Glomerular visceral epithelial cell (primary cell): Measurements from ENCODE around the gene GSTP1.
A peak's percentile ranks its signal among the peaks of the same experiment; 100 is the strongest.
"Not testable (repeated sequence)": the region's sequence is repeated elsewhere in the genome, so short reads cannot be mapped to it uniquely, and the experiment has no call there.

ENCODE experiments used
- DNase-seq: peaks from one replicate; pipeline ENCODE4 v3.0.0-alpha.2; 2016; ENCODE audit errors: extremely low spot score

GSTP1 gene

DNA sequence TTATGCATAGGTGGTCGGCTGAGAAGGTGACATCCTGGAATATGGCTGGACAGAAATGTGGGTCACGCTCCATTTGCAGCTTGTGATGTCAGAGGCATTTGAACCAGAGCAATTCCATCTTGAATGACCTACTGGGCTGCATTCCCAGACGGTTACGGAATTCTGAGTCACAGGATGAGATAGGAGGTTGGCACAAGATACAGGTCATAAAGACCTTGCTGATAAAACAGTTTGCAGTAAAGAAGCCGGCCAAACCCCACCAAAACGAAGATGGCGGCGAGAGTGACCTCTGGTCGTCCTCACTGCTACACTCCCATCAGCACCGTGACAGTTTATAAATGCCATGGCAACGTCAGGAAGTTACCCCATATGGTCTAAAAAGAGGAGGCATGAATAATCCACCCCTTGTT is 19.9 kb upstream of the GSTP1 start:
- DNase-seq = peak; percentile 96

DNA sequence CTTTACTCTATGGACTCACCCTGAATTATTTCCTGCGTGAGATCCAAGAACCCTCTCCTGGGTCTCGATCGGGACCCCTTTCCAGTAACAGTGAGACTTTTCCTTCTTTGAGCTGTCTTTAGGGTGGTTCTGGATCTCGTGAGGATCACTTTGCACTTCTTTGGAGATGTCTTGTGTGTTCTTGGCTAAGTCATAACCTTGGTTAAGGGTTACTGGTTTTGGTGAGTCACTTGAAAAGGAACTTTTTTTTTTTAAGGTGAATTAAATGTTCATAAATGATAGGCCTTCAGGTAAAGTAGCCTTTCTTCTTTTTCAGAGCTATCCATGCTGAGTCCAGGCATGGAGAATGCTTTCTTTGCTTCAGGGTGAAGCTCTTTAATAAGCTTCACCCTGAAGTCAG is 19.4 kb upstream of the GSTP1 start:
- peak; percentile 50 for DNase-seq

DNA sequence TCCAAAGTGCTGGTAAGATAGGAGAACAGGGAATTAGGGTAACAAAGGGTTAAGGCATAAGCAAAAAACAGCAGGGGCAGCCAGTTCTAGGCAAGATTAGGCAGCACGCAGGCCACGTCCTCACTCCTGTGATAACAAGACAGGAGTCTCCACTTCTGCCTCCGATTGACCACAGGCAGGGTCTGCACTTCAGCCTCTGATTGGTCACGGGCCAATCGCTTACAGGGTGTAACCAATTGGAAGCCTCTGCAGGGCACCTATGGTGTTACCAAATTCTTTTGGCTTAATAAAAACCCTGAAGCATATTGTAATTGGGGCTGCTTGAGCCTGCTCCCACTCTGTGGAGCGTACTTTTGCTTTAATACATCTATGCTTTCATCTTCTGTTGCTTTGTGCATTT is 12.2 kb upstream of the GSTP1 start:
- DNase-seq = no peak

DNA sequence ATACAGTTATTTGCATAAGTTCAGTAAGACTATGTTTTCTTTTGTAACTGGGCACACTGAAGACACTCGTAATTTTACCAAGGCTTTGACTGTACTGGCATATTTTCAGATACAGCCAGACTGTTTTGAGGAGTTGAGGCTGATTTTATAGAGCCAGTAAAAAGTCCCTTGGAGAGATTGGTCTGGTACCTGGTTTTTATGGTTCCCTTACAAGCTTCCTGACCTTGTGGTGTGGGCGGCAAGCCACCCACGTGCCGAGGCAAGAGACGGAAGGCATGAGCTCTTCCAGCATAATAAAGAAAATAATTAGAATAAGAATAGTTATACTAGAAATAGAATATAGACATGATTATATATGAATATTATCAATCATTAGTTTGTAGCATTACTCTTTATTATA is 11.3 kb upstream of the GSTP1 start:
- no peak for DNase-seq

DNA sequence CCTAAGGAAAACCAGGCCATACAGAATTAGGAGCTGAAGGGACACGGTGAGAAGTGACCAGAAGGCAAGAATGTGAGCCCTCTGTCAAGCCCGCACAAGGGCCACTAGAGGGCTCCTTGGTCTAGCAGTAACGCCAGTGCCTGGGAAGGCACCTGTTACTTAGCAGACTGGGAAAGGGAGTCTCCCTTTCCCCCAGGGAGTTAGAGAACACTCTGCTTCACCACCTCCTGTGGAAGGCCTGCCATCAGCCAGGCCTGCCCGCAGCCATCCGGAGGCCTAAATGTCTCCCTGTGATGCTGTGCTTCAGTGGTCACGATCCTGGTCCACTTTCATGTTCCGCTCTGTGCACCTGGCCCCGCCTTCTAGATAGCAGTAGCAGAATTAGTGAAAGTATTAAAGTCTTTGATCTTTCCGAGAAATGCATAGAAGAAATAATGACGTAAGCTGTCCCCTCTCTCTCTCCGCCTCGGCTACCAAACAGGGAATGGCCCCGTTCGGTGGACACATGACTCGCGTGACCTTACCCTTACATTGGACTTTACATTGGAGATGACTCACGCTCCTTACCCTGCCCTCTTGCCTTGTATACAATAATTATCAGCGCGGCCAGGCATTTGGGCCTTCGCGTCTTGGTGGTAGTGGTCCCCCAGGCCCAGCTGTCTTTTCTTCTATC is 10.7 kb upstream of the GSTP1 start:
- DNase-seq = peak; percentile 66

DNA sequence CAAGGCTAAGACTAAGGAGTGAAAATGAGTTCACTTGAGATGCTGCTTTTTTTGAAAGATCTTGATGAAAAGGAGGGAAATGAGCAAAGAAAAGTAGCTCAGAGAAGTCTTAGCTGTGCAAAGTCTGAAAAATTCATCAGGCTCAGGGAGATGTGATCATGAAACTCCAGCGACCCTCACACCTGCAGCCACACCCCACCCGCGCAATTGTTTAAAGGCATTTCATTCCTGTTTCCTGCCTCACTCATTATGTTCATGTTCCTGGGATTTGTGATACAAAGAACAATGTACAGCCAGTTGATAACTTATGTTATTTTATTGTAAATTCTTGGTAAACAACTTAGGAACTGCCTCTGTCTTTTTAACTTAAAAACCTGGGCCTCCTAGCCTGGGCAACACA is 8.7 kb upstream of the GSTP1 start:
- DNase-seq = no peak

DNA sequence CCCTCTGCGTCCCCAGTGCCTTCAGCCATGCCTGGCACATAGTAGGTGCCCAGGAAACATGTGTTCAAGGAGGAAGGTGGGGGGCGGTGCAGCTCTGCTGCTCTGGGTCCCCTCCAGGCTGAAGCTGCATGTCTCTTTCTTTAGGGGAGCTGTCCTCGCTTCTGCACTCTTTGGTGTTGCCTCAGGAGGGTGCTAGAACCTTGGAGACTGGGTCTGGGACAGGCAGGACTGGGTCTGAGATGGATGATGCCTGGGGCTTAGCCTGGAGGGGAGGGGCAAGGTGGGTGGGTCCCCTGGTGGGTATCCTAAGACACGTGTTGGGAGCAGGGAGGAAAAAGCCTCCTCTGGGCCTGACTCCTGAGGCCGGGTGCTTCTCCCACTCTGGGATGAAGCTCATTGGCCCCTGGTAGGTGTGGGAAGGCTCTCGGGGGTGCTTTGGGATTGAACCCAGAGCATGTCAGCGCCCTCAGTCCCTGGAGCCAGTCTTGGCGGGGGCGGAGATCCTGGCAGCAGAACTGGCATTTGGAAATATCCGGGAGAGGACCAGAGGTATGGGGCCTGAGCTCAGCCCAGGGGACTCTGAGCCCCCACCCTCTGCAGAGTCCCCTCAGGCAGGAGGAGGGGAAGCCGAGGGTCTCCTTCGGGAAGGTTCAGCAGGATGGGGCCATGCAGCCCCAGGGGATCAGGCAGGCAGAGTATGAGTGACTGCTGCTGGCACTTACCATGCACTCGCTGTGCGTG is 6.7 kb upstream of the GSTP1 start:
- no peak for DNase-seq

DNA sequence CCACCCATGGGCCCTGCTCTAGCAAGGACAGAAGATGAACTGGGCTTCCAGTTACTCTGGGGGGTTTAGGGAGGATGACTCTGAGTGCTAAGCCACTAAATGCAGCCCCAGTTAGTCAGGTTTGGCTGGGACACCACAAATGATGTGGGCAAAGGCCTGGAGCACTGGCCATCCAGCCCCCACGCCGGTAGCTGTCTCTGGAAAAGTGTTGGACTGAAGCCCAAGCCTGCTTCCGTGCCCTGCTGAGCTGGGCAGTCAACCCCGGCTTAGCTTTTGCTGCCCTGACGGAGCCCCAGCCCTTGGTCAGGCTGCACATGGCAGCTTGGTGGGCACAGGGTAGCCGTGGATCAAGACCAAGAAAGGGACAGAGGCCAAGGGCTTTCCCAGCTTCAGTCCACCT is 5.7 kb upstream of the GSTP1 start:
- no peak for DNase-seq

DNA sequence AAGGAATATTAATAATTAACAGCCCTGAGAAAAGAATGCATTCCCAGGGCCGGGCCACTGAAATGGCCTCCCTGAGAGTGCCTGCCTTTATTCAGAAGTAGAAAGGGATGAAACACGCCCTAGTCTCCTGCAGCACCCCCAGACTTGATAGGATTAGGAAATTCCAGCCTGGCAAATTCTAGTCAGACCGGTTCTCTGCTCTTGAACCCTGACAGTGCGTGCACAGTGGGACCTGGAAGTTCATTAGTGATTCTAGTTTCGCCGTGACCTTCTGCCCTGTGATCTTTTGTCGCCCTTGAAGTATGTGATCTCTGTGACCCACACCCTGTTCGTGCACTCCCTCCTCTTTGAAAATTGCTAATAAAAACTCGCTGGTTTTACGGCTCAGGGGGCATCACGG is 2.1 kb upstream of the GSTP1 start:
- DNase-seq = peak; percentile 56

DNA sequence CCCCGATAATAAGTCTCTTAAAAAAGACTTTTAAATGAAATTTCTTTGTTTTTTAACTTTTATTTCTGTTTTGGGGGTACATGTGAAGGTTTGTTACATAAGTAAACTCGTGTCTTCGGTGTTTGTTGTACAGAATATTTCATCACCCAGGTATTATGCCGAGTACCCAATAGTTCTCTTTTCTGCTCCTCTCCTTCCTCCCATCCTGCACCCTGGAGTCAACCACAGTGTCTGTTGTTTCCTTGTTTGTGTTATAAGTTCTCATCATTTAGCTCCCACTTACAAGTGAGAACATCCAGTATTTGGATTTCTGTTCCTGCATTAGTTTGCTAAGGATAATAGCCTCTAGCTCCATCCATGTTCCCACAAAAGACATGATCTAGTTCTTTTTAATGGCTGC is 1.6 kb upstream of the GSTP1 start:
- DNase-seq = no peak

DNA sequence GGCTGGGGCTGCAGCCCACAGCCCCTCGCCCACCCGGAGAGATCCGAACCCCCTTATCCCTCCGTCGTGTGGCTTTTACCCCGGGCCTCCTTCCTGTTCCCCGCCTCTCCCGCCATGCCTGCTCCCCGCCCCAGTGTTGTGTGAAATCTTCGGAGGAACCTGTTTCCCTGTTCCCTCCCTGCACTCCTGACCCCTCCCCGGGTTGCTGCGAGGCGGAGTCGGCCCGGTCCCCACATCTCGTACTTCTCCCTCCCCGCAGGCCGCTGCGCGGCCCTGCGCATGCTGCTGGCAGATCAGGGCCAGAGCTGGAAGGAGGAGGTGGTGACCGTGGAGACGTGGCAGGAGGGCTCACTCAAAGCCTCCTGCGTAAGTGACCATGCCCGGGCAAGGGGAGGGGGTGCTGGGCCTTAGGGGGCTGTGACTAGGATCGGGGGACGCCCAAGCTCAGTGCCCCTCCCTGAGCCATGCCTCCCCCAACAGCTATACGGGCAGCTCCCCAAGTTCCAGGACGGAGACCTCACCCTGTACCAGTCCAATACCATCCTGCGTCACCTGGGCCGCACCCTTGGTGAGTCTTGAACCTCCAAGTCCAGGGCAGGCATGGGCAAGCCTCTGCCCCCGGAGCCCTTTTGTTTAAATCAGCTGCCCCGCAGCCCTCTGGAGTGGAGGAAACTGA is 731 bp downstream of the GSTP1 start:
- peak; percentile 46 for DNase-seq

DNA sequence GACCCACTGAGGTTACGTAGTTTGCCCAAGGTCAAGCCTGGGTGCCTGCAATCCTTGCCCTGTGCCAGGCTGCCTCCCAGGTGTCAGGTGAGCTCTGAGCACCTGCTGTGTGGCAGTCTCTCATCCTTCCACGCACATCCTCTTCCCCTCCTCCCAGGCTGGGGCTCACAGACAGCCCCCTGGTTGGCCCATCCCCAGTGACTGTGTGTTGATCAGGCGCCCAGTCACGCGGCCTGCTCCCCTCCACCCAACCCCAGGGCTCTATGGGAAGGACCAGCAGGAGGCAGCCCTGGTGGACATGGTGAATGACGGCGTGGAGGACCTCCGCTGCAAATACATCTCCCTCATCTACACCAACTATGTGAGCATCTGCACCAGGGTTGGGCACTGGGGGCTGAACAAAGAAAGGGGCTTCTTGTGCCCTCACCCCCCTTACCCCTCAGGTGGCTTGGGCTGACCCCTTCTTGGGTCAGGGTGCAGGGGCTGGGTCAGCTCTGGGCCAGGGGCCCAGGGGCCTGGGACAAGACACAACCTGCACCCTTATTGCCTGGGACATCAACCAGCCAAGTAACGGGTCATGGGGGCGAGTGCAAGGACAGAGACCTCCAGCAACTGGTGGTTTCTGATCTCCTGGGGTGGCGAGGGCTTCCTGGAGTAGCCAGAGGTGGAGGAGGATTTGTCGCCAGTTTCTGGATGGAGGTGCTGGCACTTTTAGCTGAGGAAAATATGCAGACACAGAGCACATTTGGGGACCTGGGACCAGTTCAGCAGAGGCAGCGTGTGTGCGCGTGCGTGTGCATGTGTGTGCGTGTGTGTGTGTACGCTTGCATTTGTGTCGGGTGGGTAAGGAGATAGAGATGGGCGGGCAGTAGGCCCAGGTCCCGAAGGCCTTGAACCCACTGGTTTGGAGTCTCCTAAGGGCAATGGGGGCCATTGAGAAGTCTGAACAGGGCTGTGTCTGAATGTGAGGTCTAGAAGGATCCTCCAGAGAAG is 1.6 kb downstream of the GSTP1 start:
- no peak for DNase-seq

DNA sequence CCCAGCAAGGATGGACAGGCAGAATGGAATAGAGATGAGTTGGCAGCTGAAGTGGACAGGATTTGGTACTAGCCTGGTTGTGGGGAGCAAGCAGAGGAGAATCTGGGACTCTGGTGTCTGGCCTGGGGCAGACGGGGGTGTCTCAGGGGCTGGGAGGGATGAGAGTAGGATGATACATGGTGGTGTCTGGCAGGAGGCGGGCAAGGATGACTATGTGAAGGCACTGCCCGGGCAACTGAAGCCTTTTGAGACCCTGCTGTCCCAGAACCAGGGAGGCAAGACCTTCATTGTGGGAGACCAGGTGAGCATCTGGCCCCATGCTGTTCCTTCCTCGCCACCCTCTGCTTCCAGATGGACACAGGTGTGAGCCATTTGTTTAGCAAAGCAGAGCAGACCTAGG is 2.3 kb downstream of the GSTP1 start:
- no peak for DNase-seq

DNA sequence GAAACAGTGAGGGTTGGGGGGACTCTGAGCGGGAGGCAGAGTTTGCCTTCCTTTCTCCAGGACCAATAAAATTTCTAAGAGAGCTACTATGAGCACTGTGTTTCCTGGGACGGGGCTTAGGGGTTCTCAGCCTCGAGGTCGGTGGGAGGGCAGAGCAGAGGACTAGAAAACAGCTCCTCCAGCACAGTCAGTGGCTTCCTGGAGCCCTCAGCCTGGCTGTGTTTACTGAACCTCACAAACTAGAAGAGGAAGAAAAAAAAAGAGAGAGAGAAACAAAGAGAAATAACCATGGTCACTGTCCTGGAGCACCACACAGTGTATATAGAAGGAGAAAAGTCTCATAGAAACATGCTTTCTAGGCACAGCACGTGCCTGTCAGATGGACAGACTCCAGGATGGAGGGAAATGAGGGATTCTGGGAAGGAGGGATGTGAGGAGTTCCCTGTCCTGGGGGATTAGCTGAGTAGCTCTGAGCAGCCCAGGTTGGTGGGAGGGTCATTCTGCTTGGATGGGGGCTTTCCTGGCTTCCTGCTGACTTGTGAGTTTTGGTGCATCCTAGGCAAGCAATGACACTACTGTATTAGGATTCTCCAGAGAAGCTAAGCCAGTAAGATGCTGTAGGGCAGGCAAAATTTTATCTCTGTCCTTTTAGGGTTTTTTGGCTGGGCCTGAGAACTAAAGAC is 3.1 kb downstream of the GSTP1 start:
- DNase-seq = no peak

DNA sequence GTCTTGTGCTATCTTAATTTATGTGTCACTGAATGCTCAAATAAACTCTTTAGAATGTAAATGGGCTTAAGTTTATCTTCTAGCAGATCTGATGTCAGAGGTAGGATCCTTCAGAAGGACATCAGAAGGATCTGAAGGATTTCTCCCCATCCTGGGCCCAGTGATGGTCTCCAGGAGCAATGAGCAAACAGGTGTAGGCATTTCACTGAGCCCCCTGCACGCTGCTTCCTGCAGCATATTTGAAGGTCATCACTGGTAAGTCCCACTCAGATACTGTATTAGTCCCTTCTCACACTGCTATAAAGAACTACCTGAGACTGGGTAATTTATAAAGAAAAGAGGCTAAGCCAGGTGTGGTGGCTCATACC is 4.5 kb downstream of the GSTP1 start:
- no peak for DNase-seq

DNA sequence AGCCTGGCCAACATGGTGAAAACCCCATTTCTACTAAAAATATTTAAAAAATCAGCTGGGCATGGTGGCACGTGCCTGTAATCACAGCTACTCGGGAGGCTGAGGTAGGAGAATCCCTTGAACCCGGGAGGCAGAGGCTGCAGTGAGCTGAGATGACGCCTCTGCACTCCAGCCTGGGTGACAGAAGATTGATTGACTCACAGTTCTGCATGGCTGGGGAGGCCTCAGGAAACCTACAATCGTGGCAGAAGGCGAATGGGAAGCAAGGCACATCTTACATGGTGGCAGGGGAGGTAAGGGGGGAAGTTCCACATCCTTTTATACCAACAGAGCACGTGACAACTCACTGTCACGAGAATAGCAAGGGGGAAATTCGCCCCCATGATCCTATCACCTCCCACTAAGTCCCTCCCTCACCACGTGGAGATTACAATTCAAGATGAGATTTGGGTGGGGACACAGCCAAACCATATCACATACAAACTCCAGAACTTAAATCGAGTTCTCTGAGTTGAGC is 5.3 kb downstream of the GSTP1 start:
- not testable (repeated sequence) for DNase-seq

DNA sequence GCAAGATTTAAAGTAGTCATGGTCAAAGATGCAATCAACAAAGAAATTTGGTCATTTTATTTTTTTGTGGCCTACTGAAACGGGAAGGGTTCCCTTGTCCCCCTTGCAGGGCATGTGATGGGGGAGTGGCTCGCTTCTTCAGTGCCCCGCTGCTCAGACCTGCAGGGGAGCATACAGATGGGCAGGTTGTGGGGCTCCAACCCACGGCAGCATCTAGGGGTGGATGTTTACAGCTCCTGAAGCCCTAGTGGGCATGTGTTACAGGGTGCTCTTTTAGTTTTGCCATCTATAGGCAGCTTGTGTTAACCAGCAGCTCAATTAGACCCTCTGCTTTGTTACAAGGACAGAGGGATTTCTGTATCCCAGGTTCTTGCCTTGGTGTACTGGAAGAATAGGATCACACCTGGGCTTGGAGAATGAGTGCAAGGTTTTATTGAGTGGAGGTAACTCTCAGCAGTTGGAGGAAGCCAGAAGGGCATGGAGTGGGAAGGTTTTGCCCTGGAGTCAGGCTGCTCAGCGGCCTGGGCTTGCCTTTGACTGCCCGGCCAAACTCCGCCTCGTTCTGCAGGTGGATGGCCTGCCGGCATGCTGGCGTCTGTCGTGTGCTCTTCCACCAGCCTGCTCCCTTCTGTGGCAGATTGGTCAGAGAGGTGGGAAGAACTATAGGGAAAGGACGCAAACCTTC is 9.4 kb downstream of the GSTP1 start:
- DNase-seq = no peak

DNA sequence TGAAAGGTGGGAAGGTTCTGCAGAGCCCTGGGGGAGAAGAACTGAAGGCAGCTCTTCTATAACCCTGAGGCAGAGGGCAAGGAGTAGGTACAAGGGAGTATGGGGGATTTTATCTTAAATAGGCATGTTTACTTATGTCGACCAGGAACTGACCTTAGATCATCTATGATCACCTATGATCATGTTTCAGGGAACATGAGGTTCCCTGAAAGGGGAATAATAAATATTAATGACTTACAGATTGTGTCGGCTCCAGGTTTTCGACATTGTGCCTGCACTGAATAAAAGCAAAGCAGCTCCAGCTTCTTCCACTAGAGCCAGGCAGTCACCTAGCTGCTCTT is 9.9 kb downstream of the GSTP1 start:
- DNase-seq = no peak

DNA sequence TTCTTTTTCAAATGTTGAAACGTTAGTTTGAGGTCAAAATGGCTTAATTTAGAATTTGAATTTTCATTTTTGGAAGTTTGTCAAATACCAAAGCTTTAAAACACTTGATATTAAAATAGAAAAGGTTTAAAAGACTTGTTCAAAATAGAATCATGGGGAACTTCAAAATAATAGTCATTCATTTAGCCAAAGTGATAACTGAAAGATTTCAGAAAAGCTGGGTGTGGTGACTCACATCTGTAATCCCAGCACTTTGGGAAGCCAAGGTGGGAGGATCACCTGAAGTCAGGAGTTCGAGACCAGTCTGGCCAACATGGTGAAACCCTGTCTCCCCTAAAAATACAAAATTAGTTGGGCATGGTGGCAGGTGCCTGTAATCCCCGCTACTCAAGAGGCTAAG is 10.9 kb downstream of the GSTP1 start:
- no peak for DNase-seq

DNA sequence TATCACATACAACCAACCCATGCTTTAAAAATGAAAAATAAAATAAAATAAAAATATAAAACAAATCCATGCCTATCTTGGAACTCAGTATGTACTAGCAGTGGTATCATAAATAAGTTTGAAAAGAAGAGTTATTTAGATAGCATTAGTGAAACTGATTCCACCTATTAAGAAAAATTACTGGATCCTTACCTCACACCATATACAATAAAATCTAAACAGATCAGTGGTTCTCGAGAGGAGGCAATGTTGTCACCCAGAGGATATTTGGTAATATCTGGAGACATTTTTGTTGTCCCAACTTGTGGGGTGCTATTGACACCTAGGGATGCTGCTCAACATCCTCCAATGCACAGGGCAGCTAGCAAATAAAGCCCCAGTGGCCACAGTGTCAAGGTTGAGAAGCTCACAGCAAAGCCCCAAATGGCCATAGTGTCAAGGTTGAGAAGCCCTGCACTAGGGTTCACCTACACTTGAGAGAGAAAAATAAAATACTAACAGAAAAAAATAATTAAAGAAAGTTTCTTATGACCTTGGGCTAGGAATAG is 13.2 kb downstream of the GSTP1 start:
- DNase-seq = no peak
